NCI-H748 treated with DMSO at 0.1 percent for 48 hours (cell line): Measurements from ENCODE around the gene ACTR3C.

ENCODE experiments used
- DNase-seq: peaks from one replicate; lab custom pipeline; 2025; lab: John Stamatoyannopoulos, UW

Gene ACTR3C

GRCh38 chr7:150322833-150323681 is at the start of gene ACTR3C, which contains the start of gene LRRC61:
TSS of gene ACTR3C (minus strand) at chr7:150323545. CDS start at chr7:150295296, 28,249 bp downstream.
TSS of gene LRRC61 (plus strand) at chr7:150323355. CDS start at chr7:150336862, 13,507 bp downstream.
- peak; percentile 74 for DNase-seq

- no peak for DNase-seq
Measured at GRCh38 chr7:150372271-150373048, 49.1 kb upstream of the ACTR3C start.

GRCh38 chr7:150371996-150372270 is 48.6 kb upstream of the ACTR3C start:
- no peak for DNase-seq

- no peak for DNase-seq
Measured at GRCh38 chr7:150371131-150371995, 48.0 kb upstream of the ACTR3C start.

- no peak for DNase-seq
Measured at GRCh38 chr7:150370612-150371071, 47.3 kb upstream of the ACTR3C start.

- DNase-seq: no peak
Measured at GRCh38 chr7:150369748-150370501, 46.6 kb upstream of the ACTR3C start.

- DNase-seq: peak; percentile 15
Measured at GRCh38 chr7:150368884-150369747, 45.8 kb upstream of the ACTR3C start.

- DNase-seq: peak; percentile 76
Measured at GRCh38 chr7:150368096-150368883, 44.9 kb upstream of the ACTR3C start, which contains the start of gene REPIN1. TSS of gene REPIN1 (plus strand) at chr7:150368822. CDS start at chr7:150369712, 890 bp downstream.

- DNase-seq: no peak
Measured at GRCh38 chr7:150367677-150368095, 44.3 kb upstream of the ACTR3C start.

- no peak for DNase-seq
Measured at GRCh38 chr7:150365673-150366398, 42.5 kb upstream of the ACTR3C start.

GRCh38 chr7:150365194-150365593 is 41.8 kb upstream of the ACTR3C start:
- no peak for DNase-seq

- no peak for DNase-seq
Measured at GRCh38 chr7:150363872-150364271, 40.5 kb upstream of the ACTR3C start.

GRCh38 chr7:150363370-150363769 is 40.0 kb upstream of the ACTR3C start:
- DNase-seq: no peak

- no peak for DNase-seq
Measured at GRCh38 chr7:150361807-150362621, 38.7 kb upstream of the ACTR3C start.

- no peak for DNase-seq
Measured at GRCh38 chr7:150361402-150361801, 38.1 kb upstream of the ACTR3C start.

- no peak for DNase-seq
Measured at GRCh38 chr7:150360363-150361058, 37.2 kb upstream of the ACTR3C start.
